Left renal pelvis (tissue), 4 donors: ENCODE results near the gene ZNFX1. TPM values are rescaled to one million over a fixed set of nuclear protein-coding genes. Genes with fewer than 3 reads are reported as not detected.

Experiments
- DNase-seq, 4 donors: peaks; one replicate each; pipeline ENCODE4 v3.0.0-alpha.2; 2013; ENCODE audit warnings: low read depth in 4 of 4, low spot score in 3 of 4
- polyA plus RNA-seq, 4 donors: library from polyadenylated mRNA; unstranded; fragments of 120-200 nt; gene quantifications; one replicate each; pipeline ENCODE4 v1.2.1, GENCODE V29; 2013; ENCODE audit not compliant: insufficient read length in 4 of 4

ZNFX1 gene
- polyA plus RNA-seq, 4 donors, result 15.3 to 17.0 (median 16.2) TPM

DNA sequence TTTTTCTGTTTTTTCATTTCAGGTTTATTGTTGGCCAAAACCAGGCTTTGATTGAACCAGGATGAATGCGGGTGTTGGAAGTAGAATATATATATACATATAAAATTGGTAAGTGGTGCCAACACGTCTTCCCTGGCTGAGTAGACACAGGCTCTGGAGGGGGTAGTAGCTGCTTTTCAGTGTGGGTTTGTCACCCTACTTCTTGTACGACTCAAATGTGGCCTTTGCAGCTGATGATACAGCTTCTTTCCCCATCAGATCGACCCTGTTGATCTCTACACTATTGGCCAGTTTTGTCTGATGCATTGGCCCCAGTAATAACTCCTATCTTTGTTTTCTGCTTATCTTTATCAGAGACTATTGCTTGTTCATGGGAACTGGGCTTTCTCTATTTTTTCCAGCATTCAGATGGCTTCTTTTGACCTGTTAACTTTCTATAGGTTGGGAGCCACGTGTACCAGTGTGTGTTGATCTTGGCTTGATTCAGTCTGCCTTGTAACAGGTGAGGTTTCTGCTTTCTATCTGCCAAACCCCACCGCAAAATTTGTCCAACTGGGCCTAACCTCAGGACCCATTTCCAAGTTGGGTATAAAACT lies 2.7 kb upstream of the ZNFX1 start:
- no peak for DNase-seq

DNA sequence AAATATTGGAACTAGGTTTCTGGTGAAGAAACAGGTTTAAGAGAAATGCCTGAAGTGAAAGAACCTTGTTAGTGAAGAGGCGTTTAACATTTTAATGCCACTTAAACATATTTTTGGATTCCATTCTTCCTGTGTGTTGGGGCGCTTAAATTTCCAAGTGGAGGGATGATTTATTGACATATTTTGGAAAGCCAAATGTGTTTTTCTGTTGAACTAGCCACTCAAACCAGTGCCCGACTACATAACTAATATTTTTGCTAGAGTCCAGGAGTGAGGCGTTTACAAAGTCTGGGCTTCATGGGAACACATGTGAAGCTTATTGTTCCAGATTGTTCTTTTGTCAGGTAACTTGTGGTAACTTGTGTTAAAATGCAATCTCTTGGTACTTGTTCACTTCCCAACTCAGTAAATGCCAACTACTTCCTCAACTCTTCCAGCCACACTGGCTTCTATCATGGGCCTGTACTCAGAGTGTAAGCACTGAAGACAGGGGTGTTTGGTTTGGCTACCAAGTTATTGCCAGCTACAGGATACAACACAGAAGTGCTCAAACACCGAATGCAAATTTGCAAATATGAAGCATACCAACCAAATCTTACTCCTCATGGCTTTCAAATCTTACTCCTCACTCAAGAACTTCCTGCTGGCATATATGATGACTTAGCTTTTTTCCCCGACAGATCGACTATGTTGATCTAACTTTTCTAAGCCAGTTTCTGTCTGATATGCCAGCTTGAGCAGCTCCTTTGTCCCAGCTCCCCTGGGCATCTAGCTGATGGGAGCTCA lies 2.0 kb upstream of the ZNFX1 start:
- no peak for DNase-seq

DNA sequence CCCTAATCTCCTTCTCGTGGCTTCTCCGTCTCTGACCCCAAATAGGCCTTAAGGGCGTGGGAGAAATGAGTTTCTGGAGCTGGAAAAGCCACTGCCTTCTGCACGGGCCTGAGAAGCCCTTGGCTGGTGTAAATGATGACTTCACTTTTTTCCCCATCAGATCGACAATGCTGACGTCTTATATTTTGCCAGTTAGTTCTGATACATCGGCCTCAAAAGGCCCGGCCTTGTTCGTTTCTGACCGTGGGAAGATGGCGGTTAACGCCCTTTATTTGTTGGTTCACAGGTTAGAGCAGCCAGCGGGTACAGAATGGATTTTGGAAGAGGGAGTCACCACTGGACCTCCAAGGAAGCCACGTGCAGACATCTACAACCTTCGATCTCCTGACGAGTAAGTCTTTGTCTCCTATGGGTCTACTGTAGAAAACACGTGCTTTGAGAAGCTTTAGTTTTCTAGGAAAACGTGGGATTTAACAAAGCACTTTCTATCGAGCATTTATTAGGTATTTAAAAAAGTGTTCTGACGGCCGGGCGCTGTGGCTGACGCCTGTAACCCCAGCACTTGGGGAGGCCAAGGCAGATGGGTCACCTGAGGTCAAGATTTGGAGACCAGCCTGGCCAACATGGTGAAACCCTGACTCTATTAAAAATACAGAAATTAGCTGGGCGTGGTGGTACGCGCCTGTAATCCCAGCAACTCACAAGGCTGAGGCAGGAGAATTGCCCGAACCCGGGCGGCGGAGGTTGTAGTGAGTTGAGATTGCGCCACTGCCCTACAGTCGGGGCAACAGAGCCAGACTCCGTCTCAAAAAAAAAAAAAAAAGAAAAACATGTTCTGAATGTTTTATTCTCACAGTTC lies 1.2 kb upstream of the ZNFX1 start:
- DNase-seq, result no peak

DNA sequence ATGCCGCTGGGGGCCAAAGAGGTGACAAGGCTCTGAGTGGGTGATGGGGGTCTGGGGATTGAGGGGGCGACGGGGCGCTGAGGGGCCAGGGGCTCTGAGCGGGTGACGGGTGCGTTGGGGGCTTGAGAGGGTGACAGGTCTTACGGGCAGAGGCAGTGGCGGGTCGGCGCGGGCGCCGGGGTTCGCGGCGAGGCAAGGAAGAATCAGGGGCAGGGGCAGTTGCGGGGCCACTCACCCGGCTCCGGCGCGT lies 146 bp downstream of the ZNFX1 start:
- peak in 1 of 4 donors; percentile 18 for DNase-seq

DNA sequence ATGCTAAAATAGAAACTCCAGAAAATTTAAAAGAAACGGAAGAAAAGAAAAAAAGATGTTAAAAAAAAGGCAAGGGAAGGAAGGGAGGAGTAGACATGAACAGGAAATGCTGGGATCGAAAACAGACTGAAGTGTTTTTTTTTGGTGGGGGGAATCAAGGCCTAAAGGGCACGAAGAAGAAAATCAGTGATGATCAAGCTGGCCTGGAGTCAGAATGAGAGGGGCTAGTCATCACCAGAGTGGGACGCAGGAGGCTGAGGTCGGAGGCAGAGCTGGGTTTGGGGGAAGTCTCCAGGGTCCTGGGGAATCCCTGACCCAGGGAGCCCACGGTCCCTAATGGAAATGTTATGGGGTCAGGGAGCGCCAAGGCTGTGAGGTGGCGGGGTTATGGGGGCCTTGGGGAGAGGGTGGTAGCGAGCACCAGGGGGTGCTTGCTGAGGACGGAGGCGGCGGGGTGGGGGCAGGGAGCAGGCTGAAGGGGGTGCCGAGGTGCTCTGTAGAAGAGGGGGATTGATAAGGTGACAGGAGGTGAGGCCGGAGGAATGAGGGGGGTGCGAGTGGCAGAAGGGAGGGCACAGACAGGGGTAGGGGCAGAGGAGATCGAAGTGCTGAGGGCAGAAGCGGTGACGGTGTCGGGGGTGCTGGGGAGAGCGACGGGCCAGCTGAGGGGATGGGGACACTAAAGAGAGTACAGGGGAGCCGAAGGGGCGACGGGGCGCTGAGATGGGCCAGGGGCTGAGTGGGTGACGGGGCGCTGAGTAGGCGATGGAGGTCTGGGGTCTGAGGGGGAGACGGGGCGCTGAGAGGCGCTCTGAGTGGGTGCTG lies 684 bp downstream of the ZNFX1 start:
- peak in 1 of 4 donors; percentile 12 for DNase-seq

DNA sequence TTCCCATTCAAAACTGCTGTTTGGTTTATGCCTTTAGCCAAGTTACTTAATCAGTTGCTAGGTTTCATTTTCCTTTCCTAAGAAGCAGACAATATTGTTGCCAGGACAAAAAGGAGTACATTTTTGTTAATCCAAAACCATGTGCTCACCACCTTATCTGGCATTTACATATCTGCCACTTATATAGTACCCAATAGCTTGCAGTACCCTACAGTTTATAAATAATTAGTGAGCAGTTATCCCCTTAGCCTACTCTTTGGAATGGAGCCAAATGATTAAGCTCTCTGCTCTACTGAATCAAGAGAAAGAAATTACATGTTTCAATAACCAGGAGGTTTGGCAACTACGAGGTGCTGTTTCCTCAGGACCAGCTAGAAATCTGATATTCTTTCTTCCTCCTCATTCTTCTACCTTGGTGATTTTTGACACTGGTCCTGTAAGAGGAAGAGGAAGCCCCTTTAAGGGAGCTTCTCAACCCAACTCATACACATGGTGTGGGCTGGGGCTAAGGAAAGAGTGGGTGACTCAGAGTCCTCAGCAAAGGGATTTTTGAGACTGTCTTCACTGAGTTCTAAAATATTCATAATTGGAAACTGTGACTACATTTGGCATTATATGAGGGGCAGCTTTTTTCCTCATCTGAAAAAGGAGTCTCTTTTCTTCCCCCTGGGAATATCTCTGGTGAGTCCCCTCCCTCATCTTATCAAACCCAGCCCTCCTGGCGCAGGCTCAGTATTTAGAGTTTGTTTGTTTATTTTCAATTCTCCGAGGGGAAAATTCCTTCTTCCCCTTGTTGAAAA lies 1.5 kb downstream of the ZNFX1 start:
- peak in 1 of 4 donors; percentile 26 for DNase-seq

DNA sequence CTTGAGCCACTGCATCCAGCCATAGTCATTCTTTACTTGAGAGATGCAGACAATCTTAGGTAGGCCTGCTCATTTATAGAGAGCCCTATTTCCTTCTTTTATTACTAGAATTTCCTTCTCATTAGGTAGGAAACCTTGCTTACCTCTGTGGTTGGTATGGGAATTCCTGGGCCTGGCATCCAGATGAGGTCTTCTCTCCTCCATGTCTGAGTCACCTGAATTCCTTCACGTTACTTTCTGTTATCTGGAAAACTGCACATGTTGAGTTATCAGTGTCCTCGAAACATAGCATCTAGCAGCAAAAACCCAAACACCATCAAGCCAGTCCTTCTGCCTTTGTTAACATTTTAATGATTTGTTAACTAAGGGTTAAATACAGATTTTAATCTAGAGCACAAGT lies 2.2 kb downstream of the ZNFX1 start:
- DNase-seq, result no peak

DNA sequence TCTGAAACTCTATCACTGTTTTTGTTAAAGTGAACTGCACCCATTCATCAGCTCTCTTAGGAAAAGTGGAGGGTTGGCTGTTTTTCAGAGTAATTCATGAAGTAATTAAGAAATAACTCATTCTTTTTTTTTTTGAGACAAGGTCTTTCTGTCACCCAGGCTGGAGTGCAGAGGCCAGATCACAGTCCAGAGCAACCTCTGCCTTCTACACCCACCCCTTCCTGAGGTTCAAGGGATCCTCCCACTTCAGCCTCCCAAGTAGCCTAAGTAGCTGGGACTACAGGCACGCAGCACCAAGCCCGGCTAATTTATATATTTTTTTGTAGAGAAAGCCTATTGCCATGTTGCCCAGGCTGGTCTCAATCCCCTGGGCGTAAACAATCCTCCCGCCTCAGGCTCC lies 2.6 kb downstream of the ZNFX1 start:
- no peak for DNase-seq

DNA sequence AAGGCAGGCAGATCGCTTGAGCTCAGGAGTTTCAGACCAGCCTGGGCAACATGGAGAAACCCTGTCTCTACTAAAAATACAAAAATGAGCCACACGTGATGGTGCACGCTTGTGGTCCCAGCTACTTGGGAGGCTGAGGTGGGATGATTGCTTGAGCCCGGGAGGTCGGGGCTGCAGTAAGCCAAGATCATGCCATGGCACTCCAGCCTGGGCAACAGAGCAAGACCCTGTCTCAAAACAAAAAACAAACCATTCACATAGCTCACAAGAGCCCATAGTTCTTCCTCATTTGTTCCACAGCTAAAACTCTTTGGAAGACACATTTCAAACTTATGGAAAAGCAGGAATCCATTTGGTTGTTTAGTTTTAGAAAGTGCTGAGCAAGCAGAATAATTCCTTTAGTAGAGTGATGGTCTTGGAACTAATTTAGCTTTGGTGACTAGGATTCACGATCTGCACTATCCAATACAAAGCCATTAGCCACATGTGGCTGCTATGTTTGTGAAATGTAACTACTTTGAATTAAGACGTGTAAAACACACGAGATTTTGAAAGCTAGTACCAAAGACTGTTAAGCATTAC lies 4.1 kb downstream of the ZNFX1 start:
- no peak for DNase-seq

DNA sequence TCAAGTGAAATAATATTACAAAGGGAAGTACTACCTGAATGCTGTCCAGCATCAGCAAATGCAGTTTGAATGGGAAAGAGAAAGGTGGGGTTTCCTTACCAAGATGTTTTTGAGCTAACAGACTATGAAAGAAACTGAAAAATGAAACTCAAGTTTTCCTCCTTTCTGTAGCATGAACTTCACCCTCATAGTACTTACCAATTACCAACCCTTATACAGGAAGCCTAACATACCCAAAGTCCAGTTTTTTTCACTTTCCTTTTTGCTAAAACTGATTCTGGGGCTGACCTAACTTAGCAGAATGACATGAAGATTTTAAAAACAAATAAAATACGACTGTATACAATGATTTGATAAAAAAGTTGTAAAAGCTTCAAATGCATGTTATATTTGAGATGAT lies 5.2 kb downstream of the ZNFX1 start:
- no peak for DNase-seq

DNA sequence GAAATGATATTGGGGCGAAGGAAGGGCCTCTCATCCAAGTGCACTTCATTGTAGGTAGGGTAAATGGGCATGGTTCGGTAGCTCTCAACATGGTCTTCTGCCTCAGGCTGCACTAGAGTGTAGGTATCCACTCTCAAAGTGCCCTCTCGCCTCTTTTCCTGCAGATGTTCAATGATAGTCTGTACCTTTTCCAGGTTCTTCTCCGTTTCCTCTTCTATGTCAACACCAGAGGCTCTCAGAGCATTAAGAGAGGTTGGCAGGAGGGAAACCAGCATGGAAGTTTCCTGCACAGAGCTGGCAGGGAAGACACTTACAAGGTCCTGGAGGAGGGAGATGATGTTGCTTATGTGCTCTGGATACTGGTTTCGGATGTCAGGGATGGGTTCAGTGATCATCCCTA lies 7.1 kb downstream of the ZNFX1 start:
- DNase-seq, result no peak

DNA sequence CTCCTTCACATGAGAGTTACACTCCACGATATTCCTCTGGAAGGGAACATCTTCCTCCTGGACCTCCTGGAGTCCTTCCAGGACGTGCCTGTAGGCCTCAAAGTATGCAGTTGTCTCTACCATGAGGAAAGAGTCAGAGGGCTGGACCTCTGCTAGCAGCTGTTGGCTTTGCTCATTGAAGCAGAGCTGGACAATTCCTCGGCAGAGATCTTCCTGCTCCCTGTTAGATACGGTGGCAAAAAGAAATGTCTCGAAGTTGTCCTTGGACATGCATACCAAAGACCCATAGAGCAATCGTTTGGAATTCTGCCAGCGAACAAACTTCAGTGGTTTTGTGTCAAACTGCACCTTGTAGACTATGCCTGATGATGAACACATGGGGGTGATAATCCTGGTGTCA lies 7.7 kb downstream of the ZNFX1 start:
- no peak for DNase-seq

DNA sequence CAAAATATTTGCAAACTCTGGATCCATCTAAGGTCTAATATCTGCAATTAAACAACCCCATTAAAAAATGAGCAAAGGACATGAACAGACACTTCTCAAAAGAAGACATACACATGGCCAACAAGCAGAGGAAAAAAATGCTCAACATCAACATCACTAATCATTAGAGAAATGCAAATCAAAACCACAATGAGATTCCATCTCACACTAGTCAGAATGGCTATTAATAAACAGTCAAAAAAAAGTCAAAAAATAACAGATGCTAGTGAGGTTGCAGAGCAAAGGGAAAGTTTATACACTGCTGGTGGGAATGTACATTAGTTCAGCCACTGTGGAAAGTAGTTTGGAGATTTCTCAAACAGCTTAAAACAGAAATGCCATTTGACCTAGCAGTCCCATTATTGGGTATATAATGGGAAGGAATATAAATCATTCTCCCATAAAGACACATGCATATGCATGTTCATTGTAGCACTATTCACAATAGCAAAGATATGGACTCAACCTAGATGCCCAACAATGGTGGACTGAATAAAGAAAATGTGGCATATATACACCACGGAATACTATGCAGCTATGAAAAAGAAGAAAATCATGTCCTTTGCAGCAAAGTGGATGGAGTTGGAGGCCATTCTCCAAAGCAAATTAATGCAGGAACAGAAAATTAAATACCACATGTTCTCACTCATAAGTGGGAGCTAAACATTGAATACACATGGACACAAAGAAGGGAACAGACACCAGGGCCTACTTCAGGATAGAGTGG lies 9.1 kb downstream of the ZNFX1 start:
- no peak for DNase-seq

DNA sequence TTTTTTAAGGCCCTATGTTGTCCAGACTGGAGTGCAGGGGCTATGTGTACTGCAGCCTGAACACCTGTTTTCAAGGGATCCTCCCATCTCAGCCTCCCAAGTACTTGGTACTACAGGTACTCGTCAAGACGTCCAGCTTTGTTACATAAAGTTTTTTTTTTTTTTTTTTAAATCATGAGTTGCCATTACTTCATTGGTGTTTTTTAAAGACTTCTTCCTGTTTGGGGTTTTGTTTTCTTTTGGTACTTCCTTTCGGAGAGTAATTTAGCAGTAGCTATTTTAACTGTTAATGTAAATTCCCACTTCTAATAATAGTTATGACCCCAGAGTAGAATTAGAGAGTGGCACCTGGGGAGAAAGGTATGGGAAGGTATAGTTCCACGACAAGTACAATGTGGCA lies 10.5 kb downstream of the ZNFX1 start:
- no peak for DNase-seq

DNA sequence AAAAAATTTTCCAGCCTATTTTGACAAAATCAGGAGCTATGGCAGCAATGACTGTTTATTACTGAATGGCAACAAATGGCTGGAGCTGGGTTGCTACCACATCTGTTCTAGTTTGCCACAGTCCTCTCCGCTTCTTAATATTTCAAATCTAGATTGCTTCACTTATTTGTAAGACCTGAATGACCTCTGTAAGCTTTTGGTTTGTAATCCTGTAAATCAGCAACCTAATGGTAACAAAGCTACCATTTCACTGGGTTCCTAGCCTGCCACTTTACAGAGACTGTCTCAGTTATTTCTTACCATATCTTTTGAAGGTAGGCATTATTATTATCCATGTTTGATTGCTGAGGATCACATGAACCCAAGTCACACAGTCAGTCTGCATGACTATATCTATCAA lies 15.4 kb downstream of the ZNFX1 start:
- no peak for DNase-seq

DNA sequence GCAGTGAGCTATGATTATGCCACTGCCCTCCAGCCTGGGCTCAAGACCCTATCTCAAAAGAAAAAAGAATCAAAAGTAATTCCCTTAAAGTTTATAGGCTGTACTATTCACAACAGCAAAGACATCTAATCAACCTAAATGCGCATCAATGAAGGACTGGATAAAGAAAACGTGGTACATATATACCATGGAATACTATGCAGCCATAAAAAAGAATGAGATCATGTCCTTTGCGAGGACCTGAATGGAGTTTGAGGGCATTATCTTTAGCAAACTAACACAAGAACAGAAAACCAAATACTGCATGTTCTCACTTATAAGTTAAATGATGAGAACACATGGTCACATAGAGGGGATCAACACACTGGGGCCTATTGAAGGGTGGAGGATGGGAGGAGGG lies 16.7 kb downstream of the ZNFX1 start:
- DNase-seq, result no peak

DNA sequence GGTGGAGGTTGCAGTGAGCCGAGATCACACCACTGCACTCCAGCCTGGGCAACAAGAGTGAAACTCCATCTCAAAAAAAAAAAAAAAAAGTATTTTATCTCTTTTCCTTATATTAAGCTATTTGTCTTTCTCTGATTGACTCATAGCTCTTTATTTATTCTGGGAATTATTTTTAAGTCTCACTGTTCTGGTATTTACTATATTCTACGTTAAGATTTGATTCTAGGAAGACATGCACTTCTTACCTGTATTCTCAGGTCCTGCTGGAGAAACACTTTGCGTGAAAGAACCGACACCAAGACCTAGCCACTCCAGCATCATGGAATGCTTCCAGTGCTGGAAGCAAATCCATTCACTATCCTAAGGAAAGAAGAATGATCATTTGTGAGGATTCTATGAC lies 17.6 kb downstream of the ZNFX1 start:
- no peak for DNase-seq

DNA sequence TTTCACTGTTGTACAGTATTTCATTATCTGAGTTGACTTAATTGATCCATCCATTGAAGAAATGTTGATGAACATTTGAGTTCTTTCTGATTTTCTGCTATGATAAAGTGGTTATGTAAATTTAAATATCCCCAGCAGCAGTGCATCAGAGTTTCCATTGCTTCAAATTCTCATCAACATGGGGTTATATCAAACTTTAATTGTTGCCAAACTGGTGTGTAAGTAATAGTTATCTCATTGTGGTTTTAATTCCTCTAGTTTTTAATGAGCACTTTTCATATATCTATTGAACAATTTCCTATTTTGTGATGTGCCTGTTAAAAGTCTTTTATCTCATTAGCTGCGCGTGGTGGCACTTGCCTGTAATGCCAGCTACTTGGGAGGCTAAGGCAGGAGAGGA lies 18.1 kb downstream of the ZNFX1 start:
- no peak for DNase-seq

DNA sequence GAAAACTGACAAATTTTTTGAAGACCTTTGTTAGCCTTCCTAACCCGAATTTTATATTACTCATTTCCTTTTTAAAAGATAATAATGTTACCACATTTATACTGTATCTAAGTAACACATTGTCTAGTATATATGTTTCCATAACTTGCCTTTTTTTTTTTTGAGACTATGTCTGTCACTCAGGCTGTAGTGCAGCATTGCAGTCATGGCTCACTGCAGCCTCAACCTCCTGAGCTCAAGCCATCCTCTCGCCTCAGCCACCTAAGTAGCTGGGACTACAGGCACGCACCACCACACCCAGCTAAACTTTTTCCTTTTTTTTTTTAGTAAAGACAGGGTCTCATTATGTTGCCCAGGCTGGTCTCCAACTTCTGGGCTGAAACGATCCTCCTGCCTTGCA lies 18.6 kb downstream of the ZNFX1 start:
- DNase-seq, result no peak
